ENCODE measurements around the gene ETS2.

GRCh38 chr21:38841472-38841871, 35.7 kb downstream of the ETS2 start:
- TF ChIP-seq CTCF (IDR thresholded peaks at IDR 0.05) (no peak), ZFX (IDR thresholded peaks at IDR 0.05; ENCODE audit: borderline replicate concordance) (no peak)
